ENCODE measurements around the gene TGFBRAP1. TPM values are rescaled to one million over a fixed set of nuclear protein-coding genes. Genes with fewer than 3 reads are reported as not detected.

The TGFBRAP1 gene
- total RNA-seq, 6 experiments from 2014 or later: 5.7 to 11.2 (median 7.1) TPM

DNA sequence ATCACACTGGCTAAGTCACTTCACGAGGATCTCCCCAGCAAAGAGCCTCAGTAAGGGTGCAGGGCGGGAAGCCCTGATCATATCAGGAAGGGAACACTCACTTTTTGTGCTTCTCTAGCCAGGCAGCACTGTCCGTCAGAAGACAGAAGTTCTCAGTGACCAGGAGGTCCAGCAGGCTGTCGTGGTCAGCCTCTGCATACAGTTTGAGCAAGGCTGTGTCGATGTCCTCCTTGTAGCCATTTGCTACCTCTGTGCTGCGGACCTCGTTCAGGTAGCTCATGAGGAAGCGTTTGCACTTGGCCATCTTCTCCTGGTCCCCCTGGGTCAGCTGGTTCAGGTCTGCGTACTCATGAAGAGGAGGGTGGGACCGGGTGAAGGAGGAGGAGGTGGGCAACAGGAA lies 49.3 kb downstream of the TGFBRAP1 start:
- TF ChIP-seq, protein P1, sequence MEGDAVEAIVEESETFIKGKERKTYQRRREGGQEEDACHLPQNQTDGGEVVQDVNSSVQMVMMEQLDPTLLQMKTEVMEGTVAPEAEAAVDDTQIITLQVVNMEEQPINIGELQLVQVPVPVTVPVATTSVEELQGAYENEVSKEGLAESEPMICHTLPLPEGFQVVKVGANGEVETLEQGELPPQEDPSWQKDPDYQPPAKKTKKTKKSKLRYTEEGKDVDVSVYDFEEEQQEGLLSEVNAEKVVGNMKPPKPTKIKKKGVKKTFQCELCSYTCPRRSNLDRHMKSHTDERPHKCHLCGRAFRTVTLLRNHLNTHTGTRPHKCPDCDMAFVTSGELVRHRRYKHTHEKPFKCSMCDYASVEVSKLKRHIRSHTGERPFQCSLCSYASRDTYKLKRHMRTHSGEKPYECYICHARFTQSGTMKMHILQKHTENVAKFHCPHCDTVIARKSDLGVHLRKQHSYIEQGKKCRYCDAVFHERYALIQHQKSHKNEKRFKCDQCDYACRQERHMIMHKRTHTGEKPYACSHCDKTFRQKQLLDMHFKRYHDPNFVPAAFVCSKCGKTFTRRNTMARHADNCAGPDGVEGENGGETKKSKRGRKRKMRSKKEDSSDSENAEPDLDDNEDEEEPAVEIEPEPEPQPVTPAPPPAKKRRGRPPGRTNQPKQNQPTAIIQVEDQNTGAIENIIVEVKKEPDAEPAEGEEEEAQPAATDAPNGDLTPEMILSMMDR (IDR thresholded peaks at IDR 0.05): no peak
- no peak for TF ChIP-seq POLR2A (IDR thresholded peaks at IDR 0.05)
- no peak overlapping the region for H3K4me3 ChIP-seq
- peaks cover 0 to 51% (median 11%) of the 10 kb centered on the region in 4 donors for H3K36me3 ChIP-seq
- no peaks in the 10 kb centered on the region for H3K4me1 ChIP-seq
- H3K9me3 ChIP-seq: no peaks in the 10 kb centered on the region
- no peaks in the 10 kb centered on the region for H3K27me3 ChIP-seq
- WGBS (ENCODE audit: insufficient coverage, low coverage, low lambda C conversion rate, missing lambda C conversion rate): 63% methylated on average over 4 of the region's 10 CpGs
- no peak overlapping the region for H3K27ac ChIP-seq
- DNase-seq: no peak
- intact Hi-C loops (cut with DNase I): no loop called here
- ATAC-seq: no peak

DNA sequence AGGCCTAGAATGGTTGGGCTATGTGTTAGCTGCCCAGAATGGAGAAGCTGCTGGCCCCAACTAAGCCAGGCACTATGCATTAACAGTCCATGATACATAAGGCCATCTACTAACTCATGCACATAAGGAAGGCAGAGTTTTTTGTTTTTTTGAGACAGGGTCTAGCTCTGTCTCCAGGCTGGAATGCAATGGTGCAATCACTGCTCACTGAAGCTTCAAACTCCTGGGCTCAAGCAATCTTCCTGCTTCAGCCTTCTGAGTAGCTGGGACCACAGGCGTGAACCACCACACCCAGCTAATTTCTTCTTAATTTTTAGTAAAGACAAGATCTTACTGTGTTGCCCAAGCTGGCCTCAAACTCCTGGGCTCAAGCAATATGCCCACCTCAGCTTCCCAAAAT lies 50.4 kb downstream of the TGFBRAP1 start:
- TF ChIP-seq, protein P1 (IDR thresholded peaks at IDR 0.05): no peak
- TF ChIP-seq POLR2A (IDR thresholded peaks at IDR 0.05): no peak
- peaks cover 0 to 52% (median 12%) of the 10 kb centered on the region in 4 donors for H3K36me3 ChIP-seq

GRCh38 chr2:105278654-105279053 lies 50.9 kb downstream of the TGFBRAP1 start:
- Histone ChIP-seq H3K4me1 (no peaks in the 10 kb centered on the region), H3K36me3 (peaks cover 0 to 50% (median 12%) of the 10 kb centered on the region in 4 donors), H3K9me3 (no peaks in the 10 kb centered on the region), H3K27me3 (no peaks in the 10 kb centered on the region), H3K4me3 (no peak overlapping the region), H3K27ac (no peak overlapping the region)
- 47% methylated on average over 5 of the region's 5 CpGs for WGBS (ENCODE audit: insufficient coverage, low coverage, low lambda C conversion rate, missing lambda C conversion rate)
- TF ChIP-seq, protein P1 (IDR thresholded peaks at IDR 0.05): no peak
- TF ChIP-seq POLR2A (IDR thresholded peaks at IDR 0.05): no peak
- no peak for DNase-seq
- ATAC-seq: no peak
- intact Hi-C loops (cut with DNase I): no loop called here

More for the DNA sequence above, 50.4 kb downstream of the TGFBRAP1 start:
- Histone ChIP-seq H3K4me1 (no peaks in the 10 kb centered on the region), H3K27ac (no peak overlapping the region), H3K9me3 (no peaks in the 10 kb centered on the region), H3K4me3 (no peak overlapping the region), H3K27me3 (no peaks in the 10 kb centered on the region)
- WGBS (ENCODE audit: insufficient coverage, low coverage, low lambda C conversion rate, missing lambda C conversion rate): 100% methylated on average over 1 of the region's 1 CpG
- no peak for DNase-seq
- no peak for ATAC-seq
- intact Hi-C loops (cut with DNase I): no loop called here

DNA sequence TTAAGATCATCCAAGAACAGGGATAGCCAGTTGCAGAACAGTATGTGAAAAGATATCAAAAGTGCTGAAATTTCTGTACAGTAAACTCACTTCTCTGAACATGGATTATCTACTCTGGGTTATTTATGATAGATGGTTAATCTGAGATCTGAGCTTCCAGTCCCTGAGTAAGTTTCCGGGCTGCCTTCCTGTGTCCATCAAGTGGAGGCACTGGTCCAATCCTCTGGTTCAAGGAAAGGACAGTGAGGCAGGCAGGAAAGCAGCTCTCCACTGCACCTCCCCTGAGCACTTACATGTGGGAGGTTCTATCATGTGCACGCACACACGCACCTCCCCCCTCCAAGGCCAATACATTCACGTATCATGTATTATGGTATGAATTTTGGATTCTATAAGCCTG lies 55.5 kb downstream of the TGFBRAP1 start:
- 83% methylated on average over 3 of the region's 4 CpGs for WGBS (ENCODE audit: insufficient coverage, low coverage, low lambda C conversion rate, missing lambda C conversion rate)
- ATAC-seq: peak; percentile 59 to 92 (median 84)
- TF ChIP-seq POLR2A (IDR thresholded peaks at IDR 0.05): no peak
- TF ChIP-seq, protein P1 (IDR thresholded peaks at IDR 0.05): no peak
- DNase-seq: peak in 1 of 3 donors; percentile 33
- intact Hi-C loops (cut with DNase I): no loop called here
- no peaks in the 10 kb centered on the region for H3K27me3 ChIP-seq
- H3K4me1 ChIP-seq: no peaks in the 10 kb centered on the region
- H3K9me3 ChIP-seq: no peaks in the 10 kb centered on the region
- no peak overlapping the region for H3K4me3 ChIP-seq
- no peak overlapping the region for H3K27ac ChIP-seq
- H3K36me3 ChIP-seq: peaks cover 0 to 60% (median 6%) of the 10 kb centered on the region in 4 donors

GRCh38 chr2:105272176-105272575 lies 57.4 kb downstream of the TGFBRAP1 start:
- Histone ChIP-seq H3K4me1 (no peaks in the 10 kb centered on the region), H3K9me3 (no peaks in the 10 kb centered on the region), H3K27ac (no peak overlapping the region), H3K27me3 (no peaks in the 10 kb centered on the region), H3K36me3 (peaks cover 0 to 72% (median 7%) of the 10 kb centered on the region in 4 donors), H3K4me3 (no peak overlapping the region)
- ATAC-seq (no peak), DNase-seq (no peak)
- whole genome bisulfite sequencing (ENCODE audit: insufficient coverage, low coverage, low lambda C conversion rate, missing lambda C conversion rate): 74% methylated on average over 3 of the region's 9 CpGs
- intact Hi-C loops (cut with DNase I): no loop called here
- TF ChIP-seq, protein P1 (IDR thresholded peaks at IDR 0.05): no peak
- no peak for TF ChIP-seq POLR2A (IDR thresholded peaks at IDR 0.05)
